Stimulated activated CD4-positive, alpha-beta T cell treated with anti-CD3 and anti-CD28 coated beads, Interleukin-4, amount 100 ng/mL, for 1 hour (primary cell): ENCODE measurements around the gene APOL1.

Source experiments
- DNase-seq: peaks from one replicate; pipeline ENCODE4 v3.0.0-alpha.2; 2020

Gene APOL1

DNA sequence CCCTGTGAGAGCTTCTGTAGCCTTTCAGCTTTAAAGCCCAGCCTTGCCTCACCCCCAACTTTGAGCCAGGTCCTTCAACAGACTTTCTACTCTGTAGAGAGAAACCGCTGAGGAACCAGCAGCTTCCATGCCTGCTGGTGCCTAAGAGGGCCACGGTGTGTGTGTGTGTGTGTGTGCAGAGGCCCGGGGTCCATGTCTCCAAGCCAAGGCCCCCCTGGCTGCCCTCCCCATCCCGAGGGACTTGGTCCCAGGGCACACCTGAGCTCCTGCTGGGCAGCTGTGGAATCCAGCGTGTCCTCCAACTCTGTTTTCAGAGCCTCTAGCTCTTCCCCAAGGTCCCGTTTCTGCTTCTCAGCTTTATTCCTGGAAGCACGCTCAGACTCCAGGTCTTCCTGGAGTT, 42.3 kb downstream of the APOL1 start:
- no peak for DNase-seq

GRCh38 chr22:36296690-36297089, 43.8 kb downstream of the APOL1 start:
- no peak for DNase-seq

- DNase-seq = no peak
Measured at GRCh38 chr22:36297568-36297967, 44.6 kb downstream of the APOL1 start.

- no peak for DNase-seq
Measured at GRCh38 chr22:36298118-36298517, 45.2 kb downstream of the APOL1 start.

DNA sequence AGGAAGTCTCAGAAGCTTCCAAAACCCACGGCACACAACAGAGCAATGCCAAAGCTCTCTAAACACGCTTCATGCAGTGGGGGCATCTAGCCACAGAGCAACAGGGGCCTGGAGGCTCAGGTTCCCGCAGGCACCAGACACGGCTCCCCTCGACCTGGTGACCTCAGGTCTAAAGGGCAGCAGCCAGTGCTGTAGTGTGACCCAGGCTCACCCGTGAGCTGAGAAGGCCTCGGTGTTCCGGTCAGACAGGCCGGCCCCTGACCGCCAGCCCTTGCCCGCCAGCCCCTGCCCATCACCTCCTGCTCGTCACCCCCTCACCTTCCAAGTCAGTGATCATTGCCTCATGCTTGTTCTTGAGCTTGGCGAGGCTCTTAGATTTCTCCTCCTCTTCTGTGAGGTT, 45.7 kb downstream of the APOL1 start:
- DNase-seq = no peak

- DNase-seq = no peak
Measured at GRCh38 chr22:36299295-36299694, 46.4 kb downstream of the APOL1 start.

GRCh38 chr22:36299911-36300310, 47.0 kb downstream of the APOL1 start:
- no peak for DNase-seq

DNA sequence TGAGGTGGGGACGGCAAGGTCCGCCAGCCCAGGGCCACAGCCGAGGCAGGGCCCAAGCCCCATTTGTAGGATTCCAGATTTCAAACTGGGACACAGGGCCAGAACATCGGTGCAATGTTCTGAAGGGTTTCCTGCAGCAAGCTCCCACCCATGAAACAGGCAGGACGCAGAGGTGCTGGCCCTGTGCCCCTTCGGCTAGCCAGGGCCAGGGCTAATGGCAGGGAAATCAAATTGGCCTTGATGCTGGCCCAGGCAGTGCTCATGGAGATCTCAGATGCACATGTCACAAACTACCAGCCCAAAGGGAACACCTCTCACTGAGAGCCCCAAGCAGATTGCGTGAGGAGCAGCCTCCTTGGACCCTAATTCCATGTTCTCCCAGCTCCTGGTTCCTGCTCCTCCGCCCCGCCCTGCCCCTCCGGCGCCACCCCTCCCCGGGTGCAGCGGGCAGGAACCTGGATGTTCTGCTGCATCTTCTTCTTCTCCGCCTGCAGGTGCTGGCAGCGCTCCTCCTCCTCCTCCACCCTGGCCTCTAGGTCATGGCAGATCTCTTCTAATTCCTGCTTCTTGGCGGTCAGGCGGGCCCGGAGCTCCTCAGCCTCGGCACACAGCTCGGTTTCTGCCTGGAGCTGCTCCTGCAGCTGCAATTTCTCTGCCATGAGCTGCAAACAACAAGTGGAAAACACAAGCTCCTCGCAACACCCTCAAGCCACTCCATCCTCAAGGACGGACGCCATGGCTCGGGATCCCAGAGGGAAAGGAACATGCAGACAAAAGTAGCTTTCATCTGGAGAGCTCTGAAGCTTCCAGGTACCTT, 47.7 kb downstream of the APOL1 start:
- no peak for DNase-seq

DNA sequence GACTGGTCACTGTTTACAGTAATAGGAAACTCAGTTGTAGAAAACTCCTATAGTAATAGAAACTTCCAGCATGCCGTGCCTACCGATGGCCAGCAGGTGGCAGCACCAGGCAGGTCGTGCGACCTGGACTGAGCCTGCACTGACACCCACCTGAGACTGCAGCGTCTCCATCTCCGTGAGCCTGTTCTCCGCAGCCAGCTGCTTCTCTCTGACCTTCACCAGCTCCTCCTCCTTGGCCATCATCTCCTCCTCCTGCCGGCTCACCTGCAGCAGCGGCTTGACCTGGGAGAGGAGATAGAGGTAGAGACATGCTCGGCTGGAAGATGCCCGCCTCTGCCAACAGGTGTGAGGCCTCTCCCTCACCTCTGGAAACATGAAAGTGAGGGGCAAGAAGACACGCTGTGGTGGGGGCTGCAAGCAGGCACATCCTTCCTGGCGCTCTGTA, 48.5 kb downstream of the APOL1 start:
- DNase-seq = peak; percentile 85

DNA sequence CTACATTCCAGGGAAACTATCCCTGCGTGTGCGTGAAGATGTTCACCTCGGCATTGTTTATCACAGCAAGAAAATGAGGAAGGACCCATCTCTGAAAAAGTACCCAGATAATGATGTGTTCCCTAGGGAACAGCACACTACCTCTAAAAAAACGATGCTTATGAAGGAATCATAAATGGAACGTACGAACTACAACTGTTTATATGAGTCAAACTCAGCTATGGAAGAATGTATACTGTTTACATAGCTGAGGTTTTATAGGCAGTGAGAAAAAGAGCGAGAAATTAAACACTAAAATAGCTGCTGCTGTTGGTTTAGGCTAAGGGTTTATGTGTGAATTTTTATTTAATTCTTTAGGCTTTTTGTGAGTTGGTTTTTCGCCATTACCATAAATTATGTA, 48.9 kb downstream of the APOL1 start:
- no peak for DNase-seq

GRCh38 chr22:36302439-36303114, 49.6 kb downstream of the APOL1 start:
- no peak for DNase-seq

DNA sequence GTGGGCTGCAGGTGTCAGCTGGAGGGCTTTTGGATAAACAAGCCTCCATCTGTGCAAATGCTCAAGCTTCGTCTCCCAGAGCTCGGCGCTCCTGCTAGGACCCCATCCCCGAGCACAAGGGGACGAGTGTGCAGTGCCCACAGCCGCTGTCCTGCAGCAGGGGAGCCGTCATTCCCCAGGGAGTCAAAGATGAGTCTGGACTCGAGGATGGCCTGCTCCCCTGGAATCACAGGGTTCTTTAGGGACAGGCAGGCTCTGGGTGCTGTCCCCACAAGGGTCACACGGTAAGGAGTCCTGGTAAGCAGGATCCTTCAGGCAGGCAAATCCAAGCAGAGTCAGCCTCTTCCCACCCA, 50.2 kb downstream of the APOL1 start:
- DNase-seq = no peak

- DNase-seq = no peak
Measured at GRCh38 chr22:36303874-36304273, 50.9 kb downstream of the APOL1 start.

DNA sequence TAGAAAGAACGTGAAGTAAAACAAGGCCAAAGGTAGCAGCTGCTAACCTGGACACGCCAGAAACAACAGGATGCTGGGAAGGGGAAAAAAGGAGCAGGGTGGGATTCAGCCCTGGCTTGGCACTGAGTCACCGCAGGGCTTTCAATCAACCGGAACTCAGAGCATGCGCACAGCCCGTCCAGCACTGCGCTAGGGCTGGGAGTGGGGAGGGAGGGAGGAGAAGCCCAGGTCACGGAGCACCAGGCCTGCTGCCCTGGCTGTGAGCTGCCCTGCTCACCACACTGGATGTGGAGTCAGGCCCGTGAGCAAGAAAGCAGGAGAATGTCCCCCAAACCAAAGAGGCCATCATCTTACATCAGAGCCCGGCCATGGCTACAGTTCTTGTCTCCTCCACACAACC, 51.5 kb downstream of the APOL1 start:
- DNase-seq = no peak

DNA sequence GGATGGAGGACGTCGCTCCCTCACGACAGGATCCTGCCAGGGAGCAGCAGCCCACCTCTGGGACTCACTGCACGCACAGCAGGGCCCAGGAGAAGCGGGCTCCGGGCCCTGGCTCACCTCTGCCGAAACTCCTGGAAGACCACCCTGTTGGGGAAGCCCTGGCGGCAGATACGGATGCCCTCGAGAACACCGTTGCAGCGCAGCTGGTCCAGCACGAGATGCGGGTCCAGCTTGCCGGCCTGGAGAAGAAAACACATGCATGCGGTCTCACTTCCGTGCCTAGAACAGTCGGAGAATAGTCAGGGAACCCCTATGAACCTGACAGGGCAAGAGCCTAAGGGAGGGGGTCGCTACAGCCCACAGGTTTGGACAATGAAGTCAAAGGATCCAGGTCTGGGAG, 52.9 kb downstream of the APOL1 start:
- no peak for DNase-seq

DNA sequence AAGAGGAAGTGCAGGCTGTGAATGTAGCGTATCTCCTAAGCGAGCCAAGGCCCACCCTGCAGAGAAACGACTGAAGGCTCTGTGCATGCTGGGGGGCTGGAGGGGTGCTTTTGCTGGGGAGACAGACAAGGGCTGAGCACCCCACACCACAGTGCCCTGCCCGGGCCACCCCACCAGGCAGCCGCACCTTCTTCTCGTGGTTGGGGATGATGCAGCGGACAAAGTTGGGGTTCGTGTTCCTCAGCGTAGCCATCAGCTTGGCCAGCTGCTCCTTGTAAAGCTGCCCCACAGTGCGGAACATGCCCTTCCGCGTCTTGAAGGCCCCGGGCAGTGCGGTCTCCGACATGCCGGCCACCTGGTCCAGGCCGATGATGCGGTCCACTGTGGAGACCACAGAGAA, 53.3 kb downstream of the APOL1 start:
- no peak for DNase-seq

GRCh38 chr22:36308880-36309279, 55.9 kb downstream of the APOL1 start:
- DNase-seq = no peak

- DNase-seq = no peak
Measured at GRCh38 chr22:36311386-36312085, 58.6 kb downstream of the APOL1 start.

GRCh38 chr22:36315325-36315724, 62.4 kb downstream of the APOL1 start:
- DNase-seq = no peak

- DNase-seq = no peak
Measured at GRCh38 chr22:36316419-36316818, 63.5 kb downstream of the APOL1 start.
